Activated CD8-positive, alpha-beta memory T cell treated with anti-CD3 and anti-CD28 coated beads for 24 hours (primary cell): Measurements from ENCODE around the gene TMEM109.
A peak's percentile ranks its signal among the peaks of the same experiment; 100 is the strongest.
"Not testable (repeated sequence)": the region's sequence is repeated elsewhere in the genome, so short reads cannot be mapped to it uniquely, and the experiment has no call there.

Experiments used
- DNase-seq: peaks from one replicate; pipeline ENCODE4 v3.0.0-alpha.2; 2020

Gene TMEM109

DNA sequence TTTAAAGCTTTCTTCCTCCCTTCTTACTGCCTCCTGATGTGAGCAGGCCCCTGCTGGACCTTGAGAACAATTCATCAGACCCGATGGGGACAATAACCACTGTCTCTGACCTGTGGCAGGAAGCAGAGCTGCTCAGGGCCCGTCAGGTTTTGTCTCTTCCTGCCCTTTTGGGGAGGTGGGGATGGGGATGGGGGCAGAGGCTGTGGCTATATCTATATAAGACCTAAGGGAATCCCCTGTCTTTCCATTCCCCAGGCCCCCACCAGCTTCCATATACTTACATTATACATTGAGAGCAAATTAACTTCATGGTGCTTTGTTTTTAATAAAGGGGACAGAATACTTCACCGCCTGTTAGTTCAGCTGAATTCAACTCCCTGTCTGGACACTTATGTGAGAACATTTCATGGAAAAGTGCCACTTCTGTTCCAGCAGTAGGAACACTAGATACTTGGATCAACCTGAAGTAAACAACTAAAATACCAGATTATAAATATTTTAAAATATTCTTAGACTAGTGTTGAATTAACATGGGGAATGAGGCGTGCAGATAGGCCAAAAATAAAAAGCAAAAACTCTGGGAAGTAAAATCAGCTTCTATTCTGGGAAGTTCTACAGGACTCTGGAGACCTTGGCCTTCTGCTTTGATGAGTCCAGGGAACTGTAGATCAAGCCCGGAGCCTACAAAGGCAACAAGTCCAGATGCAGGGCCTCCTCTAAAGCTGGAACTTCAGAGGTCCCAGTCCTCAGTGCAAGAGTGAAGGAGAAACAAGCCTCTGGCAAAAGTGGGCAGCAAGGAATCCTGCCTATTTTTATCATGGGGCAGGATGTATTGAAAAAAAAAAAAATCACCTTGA lies 35.5 kb upstream of the TMEM109 start:
- DNase-seq, result no peak

DNA sequence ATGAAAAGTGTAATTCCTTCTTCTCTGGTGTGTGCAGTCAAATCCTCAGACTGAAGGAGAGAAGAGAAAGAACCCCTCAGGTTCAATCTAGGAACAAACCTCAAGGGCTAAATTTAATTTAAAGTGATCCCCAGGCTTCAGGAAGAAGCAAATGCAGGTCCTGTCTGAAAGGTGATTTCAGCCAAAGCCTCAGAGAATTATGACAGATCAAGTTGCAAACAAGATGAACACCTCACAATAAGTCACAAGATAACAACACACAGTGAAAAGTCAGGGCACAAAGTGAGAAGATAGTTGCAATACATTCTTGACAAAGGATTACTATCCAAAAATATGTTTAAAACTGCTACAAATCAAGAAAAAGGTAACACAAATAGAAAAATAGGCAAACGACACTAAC lies 34.9 kb upstream of the TMEM109 start:
- DNase-seq, result no peak

DNA sequence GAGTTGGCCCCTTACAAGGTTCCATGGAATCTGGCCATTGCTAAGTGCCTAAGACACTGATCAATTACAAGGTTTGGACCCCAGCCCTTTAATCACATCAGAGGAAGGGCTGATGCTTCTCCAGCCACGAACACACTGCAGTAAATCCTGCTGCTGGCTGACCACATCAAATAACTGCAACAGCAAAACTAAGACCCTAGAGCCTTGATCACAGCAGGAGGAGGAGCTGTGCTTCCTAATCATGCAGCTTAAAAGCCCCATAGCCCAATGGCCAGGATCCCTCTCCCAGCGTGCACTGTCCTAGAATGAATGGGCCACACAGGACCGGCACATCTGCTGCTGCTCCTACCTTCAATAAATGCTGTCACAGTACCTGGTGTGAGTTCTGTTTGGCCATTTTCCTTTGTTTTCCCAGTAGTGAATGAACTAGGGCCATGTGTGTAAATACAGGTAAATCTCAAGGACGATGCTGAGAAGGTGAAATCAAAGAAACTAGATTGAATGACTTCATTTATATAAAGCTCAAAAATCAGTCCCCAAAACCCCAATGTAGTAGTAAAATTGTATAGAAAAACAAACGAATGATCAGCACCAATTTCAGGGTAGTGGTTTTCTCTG lies 33.9 kb upstream of the TMEM109 start:
- no peak for DNase-seq

DNA sequence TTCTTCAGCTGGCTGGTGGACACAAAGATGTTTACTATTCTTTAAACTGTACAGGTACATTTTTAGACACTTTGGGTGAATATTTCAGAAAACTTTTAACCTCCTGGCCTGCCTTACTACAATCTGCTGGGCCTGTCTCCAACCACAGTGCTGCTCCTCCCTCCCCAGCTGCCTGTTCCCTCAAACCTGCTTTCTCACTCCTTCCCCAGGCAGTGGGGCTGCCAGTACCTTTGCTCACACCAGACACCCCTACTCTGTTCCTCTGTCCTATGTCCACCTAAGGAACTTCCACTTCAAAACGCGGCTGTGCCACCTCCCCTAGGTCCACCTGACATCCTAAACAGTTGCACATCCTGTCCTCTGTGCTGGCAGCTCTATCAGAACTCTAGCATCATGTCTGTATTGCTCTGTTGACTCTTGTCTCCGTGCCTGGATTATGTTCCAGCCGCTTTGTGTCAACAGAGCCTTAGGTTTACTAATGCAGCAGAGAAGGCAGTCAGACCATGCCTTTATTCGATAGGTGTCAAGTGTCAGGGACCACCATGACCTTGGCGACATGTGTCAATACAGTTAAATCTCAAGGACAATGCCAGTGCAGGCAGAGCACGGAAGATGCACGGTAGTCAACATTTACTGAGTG lies 33.2 kb upstream of the TMEM109 start:
- no peak for DNase-seq

DNA sequence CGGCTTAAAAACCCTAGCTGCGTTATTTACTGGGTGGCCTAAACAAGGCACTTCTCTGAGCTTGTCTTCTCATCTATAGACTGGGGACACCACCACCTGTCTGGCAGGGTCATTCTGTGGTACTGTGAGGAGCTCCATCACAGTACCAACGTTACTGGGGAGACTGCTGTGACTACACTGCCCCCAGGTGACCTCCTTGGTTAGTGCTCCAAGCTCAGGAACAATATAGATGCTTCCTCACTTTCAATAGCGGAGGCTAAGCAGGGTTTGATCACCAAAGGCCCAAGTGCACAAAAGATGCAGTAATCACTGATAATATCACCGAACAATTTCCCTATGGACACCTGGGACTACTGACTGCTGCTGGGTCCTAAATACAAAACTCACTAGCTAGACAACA lies 26.4 kb upstream of the TMEM109 start:
- no peak for DNase-seq

DNA sequence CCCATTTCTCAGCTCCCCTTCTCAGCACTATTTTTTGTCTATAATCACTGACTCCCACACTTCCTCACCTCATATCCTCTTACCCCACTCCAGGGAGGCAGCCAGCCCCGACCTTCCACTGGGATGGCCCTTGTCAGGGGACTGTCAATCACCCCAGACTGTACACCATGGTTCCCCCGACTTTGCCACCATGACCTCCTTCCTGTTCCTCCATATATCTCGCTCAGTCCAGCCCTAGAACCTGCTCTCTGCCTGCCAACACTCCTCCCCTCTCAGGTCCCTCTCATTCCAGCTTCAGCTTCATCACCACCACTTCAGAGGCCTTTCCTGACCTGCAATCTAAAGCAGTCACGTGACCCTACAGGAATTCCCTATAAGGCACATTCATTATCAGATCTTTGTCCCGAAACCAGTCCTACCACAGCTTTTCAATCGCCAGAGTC lies 24.1 kb upstream of the TMEM109 start:
- no peak for DNase-seq

DNA sequence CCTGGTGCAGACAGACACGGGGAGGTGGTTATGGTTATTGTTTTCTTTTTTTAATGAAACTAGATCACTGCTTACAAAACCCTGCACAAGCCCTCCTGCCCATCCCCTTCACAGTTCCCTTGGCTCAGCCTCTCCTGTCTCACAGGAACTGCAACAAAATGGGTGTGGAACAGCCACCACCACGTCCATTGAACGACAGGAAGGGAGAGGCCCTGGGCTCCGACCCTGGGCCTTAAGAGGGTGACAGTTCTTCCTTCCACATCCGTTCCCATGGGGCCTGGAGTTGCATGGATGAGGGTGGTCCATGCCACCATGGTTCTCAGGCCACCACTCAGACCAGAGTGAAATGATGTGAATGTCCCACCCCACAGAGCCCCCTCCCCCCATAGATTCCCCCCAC lies 23.3 kb upstream of the TMEM109 start:
- DNase-seq, result no peak

DNA sequence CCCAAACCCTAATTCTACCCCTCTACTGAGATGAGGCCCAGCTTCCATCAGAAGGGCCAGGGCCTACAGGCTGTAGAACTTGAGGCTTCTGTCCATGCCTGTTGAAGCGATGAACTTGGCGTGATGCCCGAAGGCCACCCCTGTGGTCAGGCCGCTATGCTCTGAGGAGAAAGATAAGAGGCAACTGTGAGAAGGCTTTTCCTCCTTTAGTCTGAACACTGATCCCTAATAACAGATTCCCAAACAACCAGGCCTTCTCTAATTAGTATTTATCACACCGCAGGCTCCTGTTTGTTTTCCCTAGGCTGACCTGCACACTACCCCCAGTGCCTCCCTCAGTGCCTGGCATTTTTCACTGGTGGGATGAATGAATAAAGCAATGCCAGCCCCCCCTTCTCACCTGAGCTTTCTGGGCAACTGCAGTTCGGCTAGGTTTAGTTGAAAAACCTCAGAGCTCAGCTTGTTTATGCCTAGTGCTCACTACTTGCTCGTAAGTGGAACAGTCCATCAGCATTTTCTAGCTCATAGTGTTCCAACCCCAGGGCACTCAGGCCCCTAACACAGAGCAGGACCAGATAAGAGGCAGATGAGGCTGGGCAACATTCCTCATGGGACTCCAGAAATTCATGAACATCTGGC lies 22.7 kb upstream of the TMEM109 start:
- DNase-seq, result no peak

DNA sequence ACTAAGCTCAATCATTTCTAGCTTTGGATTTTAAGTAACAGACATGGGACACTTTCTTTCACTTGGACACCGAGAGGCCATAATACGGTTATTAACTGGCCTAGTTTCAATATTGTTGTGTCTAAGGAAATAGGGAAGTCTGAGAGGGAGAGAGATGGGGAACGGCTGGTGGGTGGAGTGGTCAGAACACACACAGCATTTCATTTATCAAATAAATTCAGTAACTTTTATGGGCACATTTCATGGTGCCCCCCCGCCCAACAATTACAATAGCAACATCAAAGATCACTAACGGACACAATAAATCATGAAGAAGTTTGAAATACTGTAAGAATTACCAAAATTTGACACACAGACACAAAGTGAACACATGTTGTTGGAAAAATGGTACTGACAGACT lies 18.3 kb upstream of the TMEM109 start:
- no peak for DNase-seq

DNA sequence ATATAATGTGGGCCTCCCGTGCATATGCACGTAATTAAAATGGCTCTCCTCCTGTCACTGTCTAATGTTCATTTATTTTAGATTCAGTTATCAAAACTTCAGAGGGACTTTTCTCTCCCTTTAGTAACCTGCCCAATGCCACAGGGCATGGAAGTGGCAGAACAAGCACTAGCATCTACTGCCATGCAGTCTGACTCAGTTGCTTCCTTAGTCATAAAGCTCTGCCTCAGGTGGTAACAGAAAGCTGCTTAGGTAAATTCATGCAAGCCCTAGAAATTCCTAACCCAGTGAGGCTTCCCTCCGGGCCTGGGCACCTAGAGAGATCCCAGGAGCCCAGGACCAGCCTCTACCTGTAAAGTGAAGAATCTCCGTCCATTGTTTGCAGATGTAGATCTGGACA lies 16.5 kb upstream of the TMEM109 start:
- DNase-seq, result no peak

DNA sequence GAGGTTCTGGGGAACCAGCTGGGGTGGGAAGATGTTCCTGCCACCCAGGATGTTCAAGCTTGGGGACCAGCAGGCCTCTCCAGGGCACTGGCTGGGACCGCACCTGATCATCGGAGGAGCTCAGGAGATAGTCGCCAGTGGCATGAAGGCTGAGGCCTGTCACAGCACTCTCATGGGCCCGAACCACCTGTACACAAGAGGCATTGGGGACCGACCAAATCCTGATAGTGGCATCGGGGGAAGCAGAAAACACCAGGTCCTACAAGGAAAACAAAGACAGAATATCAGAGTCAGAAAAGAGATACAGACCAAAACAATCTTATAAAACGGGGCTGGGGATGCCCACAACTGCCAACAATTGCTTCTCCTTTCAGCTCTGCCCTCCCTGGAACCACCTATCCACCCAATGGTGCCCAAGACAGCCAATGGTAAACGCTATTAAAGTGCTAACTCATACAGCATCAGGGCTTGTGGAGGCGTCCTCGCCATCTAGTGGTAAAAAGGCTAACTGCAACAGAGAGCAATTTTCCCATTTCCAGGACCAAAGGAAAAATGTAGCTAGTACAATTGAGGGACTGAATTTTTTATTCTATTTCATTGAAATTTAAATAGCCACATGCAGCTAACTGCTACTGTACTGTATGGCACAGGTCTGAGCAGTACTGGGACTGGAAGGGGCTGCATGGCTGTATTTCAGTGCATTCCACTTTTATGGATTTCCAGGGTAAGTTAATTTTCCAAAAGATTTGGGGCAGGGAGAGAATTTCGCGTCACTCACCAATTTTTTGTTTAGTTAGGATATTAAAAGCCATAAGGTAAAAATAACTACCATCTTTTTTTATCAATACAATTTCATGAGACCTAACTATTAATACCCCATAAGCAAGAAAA lies 14.7 kb upstream of the TMEM109 start:
- DNase-seq, result no peak

DNA sequence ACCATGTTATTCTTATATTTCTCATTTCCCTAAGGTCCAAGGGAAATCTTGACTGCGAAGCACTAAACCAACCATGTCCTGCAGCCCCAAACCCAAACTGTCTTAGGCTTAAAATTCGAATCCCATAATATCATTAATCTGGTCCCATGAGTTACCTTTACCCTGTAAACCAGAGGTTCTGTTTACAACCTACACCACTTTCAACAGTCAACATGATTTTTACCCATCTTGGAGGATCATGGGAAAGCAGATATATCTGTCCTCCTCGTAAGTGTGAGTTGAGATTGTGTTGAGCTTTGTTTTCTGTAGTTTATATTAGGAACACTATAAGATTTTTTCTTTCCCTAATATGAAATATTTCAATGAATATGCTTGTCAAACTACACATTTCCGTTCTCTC lies 14.0 kb upstream of the TMEM109 start:
- no peak for DNase-seq

DNA sequence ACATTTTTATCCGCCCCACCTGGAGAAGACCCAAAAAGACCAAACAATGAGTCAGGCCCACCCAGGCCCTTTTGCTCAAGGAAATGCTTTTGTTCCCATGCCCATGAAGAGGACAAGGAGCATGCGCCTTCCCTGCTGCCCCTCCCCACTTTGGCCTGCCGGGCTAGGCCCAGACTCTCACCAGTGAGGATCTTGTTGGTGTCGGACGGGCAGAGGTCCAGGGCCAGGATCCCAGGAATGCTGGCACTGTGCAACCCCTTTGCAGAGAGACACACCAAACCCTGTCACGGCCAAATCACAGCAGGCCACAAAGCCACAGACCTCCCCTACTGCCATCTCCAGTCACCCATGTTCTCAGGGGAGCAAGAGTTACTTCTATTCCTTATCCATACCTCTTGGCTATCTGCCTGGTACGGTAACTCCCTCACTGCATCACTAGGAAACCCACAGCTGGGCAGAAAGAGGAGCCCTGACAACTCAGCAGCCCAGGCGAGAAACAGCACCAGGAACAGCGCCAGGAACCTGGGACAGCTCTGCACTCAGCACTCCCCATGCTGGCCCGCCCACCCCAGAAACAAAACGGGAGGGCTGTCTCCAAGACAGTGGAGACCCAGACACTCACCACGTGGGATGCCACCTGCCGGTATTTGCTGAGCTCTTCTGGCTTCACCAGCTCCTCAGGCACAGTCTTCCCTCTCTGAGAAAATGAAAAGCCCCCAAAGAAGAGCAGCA lies 13.1 kb upstream of the TMEM109 start:
- no peak for DNase-seq

DNA sequence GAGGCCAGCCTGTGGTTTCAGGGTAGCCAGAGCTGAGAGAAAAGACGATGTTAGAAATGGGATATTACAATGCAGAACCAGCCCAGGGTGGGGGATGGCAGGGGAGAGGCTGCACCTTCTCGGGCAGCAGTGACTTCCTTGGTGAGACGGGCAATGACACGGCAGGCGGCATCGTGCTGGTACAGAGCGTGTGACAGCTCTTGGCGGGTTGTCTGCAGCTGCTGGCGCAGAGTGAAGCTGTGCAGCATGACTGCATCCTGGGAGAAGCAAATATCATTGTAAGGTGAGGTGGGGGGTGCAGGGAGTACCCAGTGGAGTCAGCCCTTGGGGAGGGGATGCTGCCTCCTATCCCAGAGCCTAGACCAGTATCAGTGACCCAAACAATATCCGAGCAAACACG lies 11.3 kb upstream of the TMEM109 start:
- DNase-seq, result no peak

DNA sequence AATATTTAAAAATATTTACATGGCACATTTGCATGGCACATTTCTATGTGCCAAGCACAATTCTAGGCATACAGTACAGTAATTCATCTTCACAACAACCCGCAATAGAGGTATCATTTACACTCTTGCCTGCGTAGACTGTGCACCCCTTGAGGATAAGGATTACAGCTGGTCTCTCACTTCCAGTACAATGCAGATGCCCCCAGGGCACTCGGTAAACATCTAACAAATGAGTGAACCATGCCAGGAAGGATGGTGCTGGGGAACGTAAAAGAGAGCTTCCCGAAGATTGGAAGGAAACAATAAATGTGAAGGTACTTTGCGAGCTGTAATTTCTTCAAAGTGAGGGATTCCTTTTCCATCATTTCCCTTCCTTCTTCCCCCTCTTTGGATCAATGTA lies 8.9 kb upstream of the TMEM109 start:
- peak; percentile 47 for DNase-seq

DNA sequence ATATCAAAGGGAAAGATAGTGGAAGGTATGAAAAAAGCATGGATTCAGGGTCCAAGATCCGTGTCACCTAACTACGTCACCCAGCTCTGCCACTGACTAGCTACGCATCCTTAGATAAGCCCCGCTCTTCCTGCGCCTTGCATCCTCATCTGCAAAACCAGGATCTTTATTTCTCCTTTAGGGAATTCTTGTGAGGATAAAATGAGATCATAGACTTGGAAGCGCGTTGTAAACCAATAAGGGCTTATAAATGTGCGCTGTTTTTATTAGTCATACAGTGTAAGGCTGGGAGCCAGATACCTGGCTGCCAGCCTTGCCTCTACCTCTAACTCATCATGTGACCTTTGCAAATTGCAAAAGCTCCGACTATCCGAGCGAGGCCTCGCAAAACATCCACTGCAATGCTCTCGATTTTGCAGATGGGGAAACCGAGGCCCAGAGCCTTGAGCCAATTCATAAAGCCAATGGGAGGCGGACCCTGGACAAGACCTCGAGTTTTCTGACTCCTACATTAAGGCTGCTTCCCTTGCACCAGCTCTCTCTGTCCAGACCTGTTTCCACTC lies 8.3 kb upstream of the TMEM109 start:
- peak; percentile 69 for DNase-seq

DNA sequence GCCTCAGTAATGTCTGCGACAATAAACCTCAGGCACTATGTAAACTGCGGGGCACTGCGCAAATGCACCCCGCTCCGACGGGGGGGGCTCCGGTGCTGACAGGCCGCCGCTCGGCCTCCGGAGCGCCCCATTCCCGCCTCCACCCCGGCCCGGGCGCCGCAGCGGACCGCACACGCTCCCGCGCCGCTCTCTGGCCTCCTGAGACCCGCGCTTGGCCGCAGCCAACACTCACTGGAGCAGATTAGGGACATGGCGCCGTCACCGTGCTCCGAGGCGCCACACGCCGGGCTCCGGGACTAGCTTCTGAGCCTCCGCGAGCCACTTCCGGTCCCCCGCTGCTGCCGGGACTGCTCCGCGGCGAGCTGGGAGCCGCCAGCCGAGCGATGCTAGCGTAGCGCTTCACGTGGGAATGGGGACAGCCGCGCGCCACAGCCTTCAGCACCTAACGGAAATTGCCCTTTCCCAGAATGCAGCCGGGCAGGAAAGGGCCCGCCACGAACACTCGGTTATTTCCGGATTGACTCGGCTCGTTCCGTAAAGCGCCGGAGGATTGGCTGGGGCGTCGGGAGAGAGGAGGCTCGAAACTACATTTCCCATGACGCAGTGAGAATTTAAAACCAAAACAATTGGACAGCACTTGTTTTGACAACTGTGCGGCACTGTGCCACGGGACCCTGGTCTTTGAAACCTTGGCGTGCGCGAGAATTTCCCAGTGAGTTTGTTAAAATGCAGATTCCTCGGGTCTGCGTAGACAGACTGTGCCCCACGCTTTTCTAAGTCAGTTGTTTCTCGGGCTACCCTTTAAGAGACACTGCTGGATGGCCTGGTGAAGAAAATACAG lies 7.6 kb upstream of the TMEM109 start, which contains the start of gene PRPF19:
Gene PRPF19 (minus strand): TSS at position 454 of the 841 bp plus-strand sequence. CDS start 203 bp downstream, at position 251.
- DNase-seq, result peak; percentile 100

DNA sequence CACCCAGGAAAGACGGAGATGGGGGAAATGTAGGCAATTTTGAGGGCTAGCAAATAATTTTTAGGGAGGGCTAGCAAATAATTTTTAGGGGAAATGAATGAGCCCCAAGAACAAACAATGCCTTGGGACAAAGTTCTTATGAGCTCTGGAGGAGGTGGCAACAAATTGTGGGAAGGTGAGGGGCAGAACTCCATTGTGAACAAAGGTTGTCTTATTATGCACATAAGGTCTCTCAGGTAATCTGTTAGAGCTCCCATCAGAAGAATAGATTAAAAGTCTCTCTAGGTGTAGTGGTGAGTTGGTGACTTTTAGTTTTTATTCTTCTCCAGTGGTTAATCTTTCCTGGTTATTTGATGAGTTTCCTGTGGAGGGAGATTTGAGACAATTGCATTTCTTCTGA lies 5.2 kb upstream of the TMEM109 start:
- no peak for DNase-seq

DNA sequence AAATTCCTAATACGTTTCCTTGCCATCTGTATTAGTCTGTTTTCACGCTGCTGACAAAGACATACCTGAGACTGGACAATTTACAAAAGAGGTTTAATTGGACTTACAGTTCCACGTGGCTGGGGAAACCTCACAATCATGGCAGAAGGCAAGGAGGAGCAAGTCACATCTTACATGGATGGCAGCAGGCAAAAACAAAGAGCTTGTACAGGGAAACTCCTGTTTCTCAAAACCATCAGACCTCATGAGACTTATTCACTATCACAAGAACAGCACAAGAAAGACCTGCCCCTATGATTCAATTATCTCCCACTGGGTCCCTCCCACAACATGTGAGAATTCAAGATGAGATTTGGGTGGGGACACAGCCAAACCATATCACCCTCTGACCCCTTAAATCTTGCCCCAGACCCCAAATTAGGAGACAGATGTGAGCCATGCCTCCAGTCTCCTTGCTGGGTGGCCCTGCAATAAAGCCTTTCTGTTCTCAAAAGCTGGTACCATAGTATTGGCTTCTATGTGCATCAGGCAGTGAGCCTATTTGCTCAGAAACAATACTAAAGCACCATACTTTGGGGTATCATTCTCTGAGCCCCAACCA lies 4.2 kb upstream of the TMEM109 start:
- not testable (repeated sequence) for DNase-seq

DNA sequence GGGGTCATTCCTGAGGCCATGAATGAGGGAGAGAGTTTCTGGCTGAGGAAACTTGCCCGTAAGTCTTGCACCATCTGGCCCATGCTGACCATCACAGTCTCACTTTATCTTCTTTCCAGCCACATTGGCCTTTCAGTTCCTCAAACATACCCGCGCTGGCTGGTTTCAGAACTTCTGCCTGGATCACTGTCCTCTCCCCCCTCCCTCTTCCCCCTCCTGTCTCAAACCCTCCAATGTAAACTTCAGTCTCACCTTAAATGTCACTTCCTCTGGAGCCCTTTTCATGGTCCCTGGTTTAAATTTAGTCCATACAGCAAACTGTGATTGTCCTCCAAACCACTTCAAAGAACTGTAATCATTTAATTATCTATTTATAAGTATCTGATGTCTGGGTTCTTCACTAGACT lies 3.7 kb upstream of the TMEM109 start:
- no peak for DNase-seq
